ENCODE data around the gene CFAP91.

The CFAP91 gene

GRCh38 chr3:119747357-119747756 is 44.5 kb downstream of the CFAP91 start:
- Histone ChIP-seq H3K27ac (no peak overlapping the region), H3K4me3 (IDR thresholded peaks at IDR 0.05; ENCODE audit: insufficient read depth, low read depth, low read length) (no peak overlapping the region), H4K20me1 (ENCODE audit: insufficient read depth) (no peaks in the 10 kb centered on the region), H2AFZ (ENCODE audit: low read depth) (no peak overlapping the region), H3K79me2 (ENCODE audit: insufficient read depth, low read depth) (no peaks in the 10 kb centered on the region), H3K36me3 (ENCODE audit: insufficient read depth) (no peaks in the 10 kb centered on the region), H3K27me3 (ENCODE audit: insufficient read depth, low read depth) (no peaks in the 10 kb centered on the region), H3K4me1 (ENCODE audit: low read depth, poor library complexity, severe bottlenecking) (peaks cover 17% of the 10 kb centered on the region), H3K9ac (no peak overlapping the region), H3K4me2 (no peak overlapping the region)
- TF ChIP-seq, protein P1, sequence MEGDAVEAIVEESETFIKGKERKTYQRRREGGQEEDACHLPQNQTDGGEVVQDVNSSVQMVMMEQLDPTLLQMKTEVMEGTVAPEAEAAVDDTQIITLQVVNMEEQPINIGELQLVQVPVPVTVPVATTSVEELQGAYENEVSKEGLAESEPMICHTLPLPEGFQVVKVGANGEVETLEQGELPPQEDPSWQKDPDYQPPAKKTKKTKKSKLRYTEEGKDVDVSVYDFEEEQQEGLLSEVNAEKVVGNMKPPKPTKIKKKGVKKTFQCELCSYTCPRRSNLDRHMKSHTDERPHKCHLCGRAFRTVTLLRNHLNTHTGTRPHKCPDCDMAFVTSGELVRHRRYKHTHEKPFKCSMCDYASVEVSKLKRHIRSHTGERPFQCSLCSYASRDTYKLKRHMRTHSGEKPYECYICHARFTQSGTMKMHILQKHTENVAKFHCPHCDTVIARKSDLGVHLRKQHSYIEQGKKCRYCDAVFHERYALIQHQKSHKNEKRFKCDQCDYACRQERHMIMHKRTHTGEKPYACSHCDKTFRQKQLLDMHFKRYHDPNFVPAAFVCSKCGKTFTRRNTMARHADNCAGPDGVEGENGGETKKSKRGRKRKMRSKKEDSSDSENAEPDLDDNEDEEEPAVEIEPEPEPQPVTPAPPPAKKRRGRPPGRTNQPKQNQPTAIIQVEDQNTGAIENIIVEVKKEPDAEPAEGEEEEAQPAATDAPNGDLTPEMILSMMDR (conservative IDR thresholded peaks at IDR 0.05; ENCODE audit: low read depth, low read length), result no peak

DNA sequence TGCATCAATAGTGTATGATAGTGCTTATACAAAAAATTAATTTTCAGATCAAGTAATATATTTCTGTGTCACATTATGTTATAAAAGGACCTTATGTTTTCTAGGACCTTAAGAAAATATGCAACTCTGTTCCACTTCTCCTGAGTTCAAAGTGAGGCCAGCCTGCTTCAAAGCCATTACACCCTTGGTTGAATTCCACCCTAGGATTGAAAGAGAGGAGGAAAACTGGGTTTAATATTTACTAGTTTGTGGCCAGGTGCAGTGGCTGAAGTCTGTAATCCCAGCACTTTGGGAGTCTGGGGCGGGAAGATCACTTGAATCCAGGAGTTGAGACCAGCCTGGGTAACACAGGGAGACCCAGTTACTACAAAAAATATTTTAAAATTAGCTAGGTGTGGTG is 46.2 kb downstream of the CFAP91 start:
- Histone ChIP-seq H4K20me1 (ENCODE audit: insufficient read depth) (no peaks in the 10 kb centered on the region), H3K79me2 (ENCODE audit: insufficient read depth, low read depth) (no peaks in the 10 kb centered on the region), H3K4me1 (ENCODE audit: low read depth, poor library complexity, severe bottlenecking) (peaks cover 17% of the 10 kb centered on the region), H3K4me2 (no peak overlapping the region), H3K9ac (no peak overlapping the region), H2AFZ (ENCODE audit: low read depth) (no peak overlapping the region), H3K36me3 (ENCODE audit: insufficient read depth) (no peaks in the 10 kb centered on the region), H3K4me3 (IDR thresholded peaks at IDR 0.05; ENCODE audit: insufficient read depth, low read depth, low read length) (no peak overlapping the region), H3K27ac (no peak overlapping the region), H3K27me3 (ENCODE audit: insufficient read depth, low read depth) (no peaks in the 10 kb centered on the region)
- TF ChIP-seq, protein P1 (conservative IDR thresholded peaks at IDR 0.05; ENCODE audit: low read depth, low read length), result no peak

DNA sequence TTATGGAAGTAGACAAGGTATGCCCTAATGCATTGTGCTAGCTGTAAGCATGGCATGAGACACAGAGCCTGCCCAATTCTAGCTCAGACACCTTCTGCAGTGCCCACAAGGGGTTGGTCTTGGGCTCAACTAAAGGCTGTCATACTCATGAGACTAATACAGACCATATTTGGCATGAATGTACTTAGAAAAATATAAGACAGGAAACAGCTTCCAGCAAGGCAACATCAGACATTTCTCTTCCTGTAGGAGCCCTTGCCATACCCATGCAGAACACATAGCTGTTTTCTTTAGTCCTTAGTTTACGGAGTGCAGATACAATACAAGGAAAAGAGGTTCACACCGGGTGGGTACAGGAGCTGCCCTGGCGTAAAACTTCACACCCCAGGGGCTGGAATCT is 48.6 kb downstream of the CFAP91 start:
- no peak overlapping the region for H3K9ac ChIP-seq
- peaks cover 4% of the 10 kb centered on the region for H3K4me1 ChIP-seq (ENCODE audit: low read depth, poor library complexity, severe bottlenecking)
- H2AFZ ChIP-seq (ENCODE audit: low read depth), result no peak overlapping the region
- H3K79me2 ChIP-seq (ENCODE audit: insufficient read depth, low read depth), result no peaks in the 10 kb centered on the region
- no peaks in the 10 kb centered on the region for H4K20me1 ChIP-seq (ENCODE audit: insufficient read depth)
- H3K4me2 ChIP-seq, result no peak overlapping the region
- no peaks in the 10 kb centered on the region for H3K36me3 ChIP-seq (ENCODE audit: insufficient read depth)
- no peak overlapping the region for H3K4me3 ChIP-seq (IDR thresholded peaks at IDR 0.05; ENCODE audit: insufficient read depth, low read depth, low read length)
- TF ChIP-seq, protein P1 (conservative IDR thresholded peaks at IDR 0.05; ENCODE audit: low read depth, low read length), result no peak
- H3K27ac ChIP-seq, result no peak overlapping the region
- no peaks in the 10 kb centered on the region for H3K27me3 ChIP-seq (ENCODE audit: insufficient read depth, low read depth)
